Activated CD4-positive, alpha-beta T cell treated with anti-CD3 and anti-CD28 coated beads, Interleukin-2, amount 50 U/mL, for 4 hours (primary cell): ENCODE data around the gene NUCKS1.

ENCODE experiments used
- DNase-seq, 2 experiments: peaks; one replicate each; pipeline ENCODE4 v3.0.0-alpha.2; 2020

NUCKS1 gene

DNA sequence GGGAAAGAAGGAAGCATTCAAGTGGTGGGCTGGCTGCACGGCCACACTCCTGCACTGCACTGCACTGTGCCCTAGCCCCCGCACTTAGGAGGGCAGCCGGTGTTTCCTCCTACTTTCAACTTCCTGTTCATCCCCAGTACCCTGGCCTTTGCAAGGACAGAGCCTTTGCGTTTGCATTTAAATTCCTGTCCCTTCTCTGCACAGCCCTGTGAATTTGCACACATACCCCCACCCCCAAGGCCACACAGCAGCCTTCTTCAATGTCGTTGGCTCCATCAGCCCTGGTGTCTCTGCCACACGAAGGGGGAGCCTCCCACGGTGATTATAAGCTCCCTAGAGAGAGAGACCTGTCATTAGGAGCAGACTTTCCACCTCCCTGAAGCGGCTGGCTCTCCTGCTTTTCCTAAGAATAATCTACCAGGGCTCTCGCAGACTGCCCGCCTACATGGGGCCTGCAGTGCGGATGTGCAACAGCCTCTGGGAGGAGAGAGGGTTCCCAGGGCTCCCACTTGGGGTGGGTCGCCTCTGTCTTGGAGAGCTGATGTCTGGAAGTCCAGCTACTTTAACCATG lies 56.5 kb downstream of the NUCKS1 start:
- no peak for DNase-seq

GRCh38 chr1:205692423-205692822 lies 57.6 kb downstream of the NUCKS1 start:
- DNase-seq = no peak

DNA sequence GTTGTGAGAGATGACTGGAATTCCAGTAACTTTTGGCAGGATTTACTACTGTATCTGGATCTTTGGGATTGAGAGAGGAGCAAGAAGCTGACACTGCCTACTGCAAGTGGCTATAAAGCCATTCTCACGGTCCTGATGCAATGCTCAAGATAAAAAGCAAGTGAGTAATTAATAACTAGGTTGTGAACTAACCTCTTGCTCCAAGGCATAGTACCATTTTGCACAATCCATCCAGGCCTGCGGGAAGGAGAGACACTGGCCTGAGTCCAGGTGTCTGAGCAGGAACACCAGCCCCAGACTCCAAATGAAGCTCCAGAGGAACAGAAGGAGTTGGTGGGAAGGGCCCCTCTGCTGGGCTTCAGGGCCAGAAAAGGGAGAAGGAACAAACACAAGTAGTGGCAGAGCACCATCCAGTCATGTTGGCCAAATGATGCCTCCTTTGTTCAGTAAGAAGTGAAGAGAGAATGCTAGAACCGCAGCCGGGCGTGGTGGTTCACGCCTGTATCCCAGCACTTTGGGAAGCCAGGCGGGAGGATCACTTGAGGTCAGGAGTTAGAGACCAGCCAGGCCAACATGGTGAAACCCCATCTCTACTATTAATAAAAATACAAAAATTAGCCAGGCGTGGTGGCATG lies 59.7 kb downstream of the NUCKS1 start:
- DNase-seq = no peak

- no peak for DNase-seq
These were observed 60.5 kb downstream of the NUCKS1 start for GRCh38 chr1:205689479-205689878.

DNA sequence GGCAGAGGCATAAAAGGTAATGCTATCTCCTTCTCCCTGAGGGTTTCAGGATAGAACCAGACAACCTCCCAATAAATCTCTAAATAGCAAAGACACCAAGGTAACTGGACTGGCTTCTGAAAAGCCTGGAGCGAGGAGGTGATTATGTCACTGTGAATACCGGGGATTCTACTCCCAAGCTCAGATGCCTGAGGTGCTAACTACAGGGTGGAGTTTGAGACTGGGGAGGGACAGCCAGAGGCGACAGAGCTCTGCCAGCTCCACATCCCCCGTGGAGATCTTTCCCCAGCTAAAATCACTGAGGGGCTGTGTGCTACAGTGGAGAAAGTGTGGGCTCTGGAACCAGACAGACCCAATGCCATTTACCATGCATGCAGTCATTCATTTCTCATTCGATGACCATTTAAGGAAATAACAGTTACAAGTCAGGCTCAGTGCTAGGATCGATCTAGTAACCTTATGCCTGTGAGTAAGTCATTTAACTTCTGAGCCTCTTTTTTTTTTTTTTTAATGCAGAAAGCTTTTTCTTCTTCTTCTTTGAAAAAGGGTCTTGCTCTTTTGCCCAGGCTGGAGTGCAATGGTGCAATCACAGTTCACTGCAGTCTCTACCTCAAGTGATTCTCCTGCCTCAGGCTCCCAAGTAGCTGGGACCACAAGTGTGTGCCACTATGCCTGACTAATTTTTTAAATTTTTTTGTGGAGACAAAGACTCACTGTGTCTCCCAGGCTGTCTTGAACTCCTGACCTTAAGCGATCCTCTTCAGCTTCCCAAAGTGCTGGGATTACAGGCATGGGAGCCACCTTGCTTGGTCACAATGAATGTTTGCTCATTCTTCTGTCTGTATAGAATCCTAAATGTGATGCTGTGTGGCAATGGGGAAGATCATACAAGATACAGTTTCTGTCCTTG lies 61.6 kb downstream of the NUCKS1 start:
- no peak for DNase-seq

- DNase-seq = no peak
These were observed 62.7 kb downstream of the NUCKS1 start for GRCh38 chr1:205687242-205687641.

GRCh38 chr1:205681364-205681763 lies 68.6 kb downstream of the NUCKS1 start:
- no peak for DNase-seq

GRCh38 chr1:205680073-205680851 lies 69.7 kb downstream of the NUCKS1 start, which contains the start of gene SLC45A3:
SLC45A3 (minus strand) TSS chr1:205680509; CDS start chr1:205664656, 15,853 bp downstream.
- peak; percentile 35 to 47 for DNase-seq

DNA sequence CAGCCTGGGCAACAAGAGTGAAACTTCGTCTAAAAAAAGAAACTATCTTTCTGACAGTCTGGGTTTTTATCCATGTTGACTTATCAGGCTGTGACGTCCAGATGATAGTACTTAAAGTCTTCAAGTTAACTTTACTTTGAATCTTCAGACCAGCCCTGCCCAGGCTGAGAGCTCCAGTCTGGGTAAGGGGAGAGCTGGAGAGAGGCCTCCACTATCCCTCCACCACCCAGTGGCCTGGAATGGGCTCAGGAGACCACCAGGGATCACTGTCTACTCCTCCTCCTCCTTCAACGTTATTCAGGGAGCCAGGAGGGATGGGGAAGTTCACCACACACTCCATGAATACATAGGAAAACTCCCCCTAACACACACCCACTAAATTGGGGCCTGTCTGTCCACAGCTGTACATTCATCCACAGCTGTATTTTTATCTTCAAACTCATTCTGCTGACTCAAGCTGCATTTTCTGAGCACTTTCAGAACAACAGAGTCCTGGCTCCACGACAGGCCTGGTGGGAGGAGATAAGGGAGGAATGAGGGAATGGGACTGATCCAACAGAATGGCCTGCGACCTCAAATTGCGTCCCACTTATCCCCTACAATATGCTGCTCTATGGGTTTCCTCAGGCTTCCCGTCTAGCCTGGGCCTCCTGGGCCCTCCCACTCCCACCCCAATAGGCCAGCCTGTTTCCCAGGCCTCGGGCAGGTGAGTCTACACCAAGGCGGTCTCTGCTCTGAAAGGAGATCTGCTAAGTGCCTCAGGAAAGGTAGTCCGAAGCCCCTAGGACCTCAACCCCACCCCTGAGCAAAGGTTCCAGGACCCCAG lies 71.5 kb downstream of the NUCKS1 start:
- DNase-seq = no peak

DNA sequence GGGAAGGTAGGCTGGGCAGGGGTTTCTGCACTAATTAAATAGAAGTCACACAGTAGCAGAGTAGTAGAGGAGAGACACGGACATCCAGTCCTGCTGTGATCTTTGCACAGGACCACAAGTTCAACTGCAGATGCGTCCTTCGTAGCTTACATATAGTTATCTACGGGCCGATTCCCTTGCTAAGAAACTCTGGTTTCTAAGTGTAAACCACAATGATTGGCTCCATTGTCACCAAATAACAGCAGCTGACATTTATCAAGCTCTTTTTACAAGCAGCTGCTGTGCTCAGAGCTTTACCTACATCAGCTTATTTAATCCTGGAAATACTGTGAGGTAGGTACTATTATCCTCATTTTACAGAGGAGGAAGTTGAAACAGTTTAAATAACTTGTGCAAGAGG lies 72.8 kb downstream of the NUCKS1 start:
- no peak for DNase-seq

DNA sequence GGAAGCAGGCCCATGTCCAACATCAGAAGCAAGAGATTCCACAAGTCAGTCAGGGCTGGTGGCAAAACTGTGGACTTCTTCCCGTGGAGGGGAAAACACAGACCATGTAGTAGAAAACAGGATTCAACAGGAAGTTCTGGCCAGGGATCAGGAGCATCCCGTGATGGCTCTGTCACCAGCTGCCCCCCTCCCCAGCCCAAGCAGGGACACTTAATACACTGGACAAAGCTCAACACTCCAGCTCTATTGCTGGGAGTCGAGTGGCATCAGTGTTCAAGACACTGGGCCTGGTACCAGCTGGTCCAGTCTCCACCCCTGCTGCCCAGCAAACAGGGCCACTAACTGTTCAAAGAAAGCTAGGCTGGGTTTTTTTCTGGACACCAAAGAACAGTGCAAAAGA lies 73.4 kb downstream of the NUCKS1 start:
- no peak for DNase-seq

GRCh38 chr1:205676002-205676401 lies 74.0 kb downstream of the NUCKS1 start:
- no peak for DNase-seq

DNA sequence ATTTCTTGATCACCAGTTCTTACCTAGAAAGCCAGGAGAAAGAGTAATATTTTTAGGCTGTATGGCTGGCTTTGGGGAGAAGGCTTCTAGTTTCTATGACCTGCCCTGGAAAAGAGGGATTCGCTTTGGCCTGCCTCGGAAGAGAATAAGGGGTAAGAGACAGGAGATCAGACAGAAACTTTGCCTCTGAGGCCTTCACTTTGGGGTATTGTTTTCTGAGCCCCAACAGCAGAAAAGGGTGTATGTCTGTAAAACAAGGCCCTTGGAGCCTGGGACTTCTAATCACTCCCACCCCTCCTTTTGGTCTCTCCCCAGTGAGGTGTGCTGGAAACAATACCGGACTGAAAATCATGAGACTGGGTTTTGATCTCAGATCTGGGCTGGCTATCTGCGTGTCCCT lies 74.7 kb downstream of the NUCKS1 start:
- DNase-seq = no peak

- DNase-seq = no peak
These were observed 77.0 kb downstream of the NUCKS1 start for GRCh38 chr1:205672970-205673369.

DNA sequence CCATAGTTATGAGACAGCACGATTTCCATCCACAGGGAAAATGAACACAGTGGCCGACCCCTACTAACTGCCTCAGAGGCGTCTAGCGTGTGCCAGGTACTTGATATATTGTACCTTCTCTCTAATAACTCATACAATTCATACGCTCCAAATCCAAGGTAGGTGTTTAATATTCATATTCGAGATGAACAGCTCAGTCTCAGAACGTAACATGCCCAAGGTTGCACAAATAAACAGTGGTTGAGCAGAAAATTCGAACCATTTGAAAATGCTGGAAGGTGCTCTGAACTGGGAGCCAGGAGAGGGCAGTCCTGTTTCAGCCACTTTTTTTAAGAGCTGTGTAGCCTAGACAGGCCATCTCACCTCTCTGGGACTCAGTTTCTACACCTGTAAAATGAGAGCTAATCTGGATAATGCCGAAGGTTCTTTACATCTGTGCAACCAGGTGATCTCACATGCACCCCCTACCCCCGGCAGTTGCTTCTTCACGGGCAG lies 77.5 kb downstream of the NUCKS1 start:
- no peak for DNase-seq

- no peak for DNase-seq
These were observed 79.2 kb downstream of the NUCKS1 start for GRCh38 chr1:205670611-205671430.

GRCh38 chr1:205670150-205670446 lies 79.9 kb downstream of the NUCKS1 start:
- DNase-seq = no peak

GRCh38 chr1:205669341-205670149 lies 80.4 kb downstream of the NUCKS1 start:
- DNase-seq = no peak

- no peak for DNase-seq
These were observed 81.0 kb downstream of the NUCKS1 start for GRCh38 chr1:205668951-205669340.

- DNase-seq = no peak
These were observed 81.9 kb downstream of the NUCKS1 start for GRCh38 chr1:205667909-205668643.
